ENCODE data around the gene HS3ST1.
"Not testable (repeated sequence)": the region's sequence is repeated elsewhere in the genome, so short reads cannot be mapped to it uniquely, and the experiment has no call there.

HS3ST1 gene

DNA sequence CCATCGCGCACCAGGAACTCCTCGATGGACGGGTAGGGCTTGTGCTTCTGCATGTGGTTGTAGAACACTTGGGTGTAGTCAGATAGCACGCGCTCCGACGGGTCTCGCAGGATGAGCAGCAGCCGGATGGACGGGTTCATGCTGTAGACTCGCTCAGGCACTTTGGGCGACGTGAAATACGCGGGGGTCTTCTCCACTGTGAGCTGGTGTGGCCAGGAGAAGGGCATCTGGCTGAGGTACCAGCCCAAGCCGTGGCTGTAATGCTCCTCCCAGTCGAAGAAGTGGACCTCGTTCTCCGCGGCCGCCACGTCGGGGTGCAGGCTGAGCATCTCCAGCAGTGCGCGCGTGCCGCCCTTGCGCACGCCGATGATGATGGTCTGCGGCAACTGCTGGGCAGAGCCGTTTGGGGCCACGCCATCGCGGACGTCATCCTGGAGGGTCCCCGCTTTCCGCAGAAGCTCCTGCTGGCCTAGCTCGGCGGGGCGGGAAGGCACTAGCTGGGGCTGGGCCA, 29.2 kb downstream of the HS3ST1 start:
- no peak for DNase-seq (ENCODE audit: low spot score)

DNA sequence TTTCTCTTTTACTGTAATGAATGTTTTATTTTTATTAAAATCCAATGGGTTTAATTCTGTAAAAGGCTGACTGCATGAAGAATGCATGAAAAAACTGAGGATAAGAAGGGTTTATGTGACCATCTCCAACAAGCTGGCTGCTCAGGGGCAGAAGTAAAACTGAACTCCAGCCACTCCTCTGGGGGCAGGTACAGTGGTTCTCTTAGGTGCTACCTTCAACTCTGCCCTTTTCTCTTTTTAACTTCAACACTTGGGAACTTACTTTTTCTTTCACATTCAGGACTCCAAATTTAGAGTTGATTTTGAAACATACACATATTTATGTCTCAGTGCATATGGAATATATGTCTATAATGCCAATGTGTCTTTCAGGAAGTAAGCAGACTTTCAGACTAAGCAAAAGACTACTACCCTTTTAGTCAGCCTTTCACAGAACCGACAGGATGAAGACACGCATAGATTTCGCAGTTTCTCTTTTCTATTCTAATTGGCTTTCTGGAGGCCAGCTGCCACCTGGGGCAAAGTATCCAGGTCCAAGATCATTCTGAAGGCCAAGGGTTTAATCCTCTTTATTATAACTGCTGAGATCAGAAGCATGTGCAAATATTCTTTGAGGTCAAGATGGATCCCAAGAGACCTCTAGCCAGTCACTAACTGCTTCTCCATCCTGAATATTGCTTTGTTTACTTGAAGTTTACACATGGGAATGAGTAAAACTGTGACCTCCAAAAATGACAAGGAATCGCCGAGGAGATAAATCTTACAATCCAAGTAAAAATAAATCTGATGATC, 30.7 kb downstream of the HS3ST1 start:
- DNase-seq (ENCODE audit: low spot score), result no peak

DNA sequence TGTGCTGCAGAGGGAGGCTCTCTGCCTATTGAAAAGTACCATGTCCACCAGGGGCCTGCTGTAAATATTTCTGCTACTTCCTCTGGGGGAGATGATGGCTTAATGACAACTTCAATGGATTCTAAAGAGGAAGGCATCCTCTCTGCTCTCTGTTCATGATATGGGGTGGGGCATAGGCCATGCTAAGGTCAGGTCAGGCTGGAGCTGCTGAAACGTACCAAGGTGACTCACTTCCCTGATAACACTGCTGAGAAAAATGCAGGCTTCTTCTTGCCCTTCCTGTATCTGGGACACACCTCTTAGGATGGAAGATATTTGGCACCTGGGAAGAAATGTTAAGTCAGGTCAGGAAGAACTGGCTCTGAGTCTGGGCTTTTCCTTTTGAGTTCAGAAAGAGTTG, 31.5 kb downstream of the HS3ST1 start:
- no peak for DNase-seq (ENCODE audit: low spot score)

DNA sequence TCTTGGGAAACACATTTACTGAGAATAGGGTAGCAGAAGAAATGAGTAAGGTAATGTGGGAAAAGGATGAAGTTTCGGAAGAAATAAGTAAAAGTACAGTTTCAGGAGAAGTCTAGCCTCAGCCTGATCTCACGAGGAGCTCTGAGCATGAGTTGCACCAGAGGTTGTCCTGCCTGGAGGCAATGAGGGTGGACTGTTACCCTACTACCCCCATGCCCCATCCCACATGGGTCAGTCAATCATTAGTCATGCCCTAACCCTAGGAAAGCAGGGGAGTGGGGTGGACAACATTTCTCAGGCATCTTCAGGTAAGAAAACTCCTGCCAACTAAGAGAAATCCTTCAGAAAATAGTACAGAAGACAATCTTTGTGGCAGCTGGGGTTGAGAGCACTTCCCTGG, 35.1 kb downstream of the HS3ST1 start:
- no peak for DNase-seq (ENCODE audit: low spot score)

DNA sequence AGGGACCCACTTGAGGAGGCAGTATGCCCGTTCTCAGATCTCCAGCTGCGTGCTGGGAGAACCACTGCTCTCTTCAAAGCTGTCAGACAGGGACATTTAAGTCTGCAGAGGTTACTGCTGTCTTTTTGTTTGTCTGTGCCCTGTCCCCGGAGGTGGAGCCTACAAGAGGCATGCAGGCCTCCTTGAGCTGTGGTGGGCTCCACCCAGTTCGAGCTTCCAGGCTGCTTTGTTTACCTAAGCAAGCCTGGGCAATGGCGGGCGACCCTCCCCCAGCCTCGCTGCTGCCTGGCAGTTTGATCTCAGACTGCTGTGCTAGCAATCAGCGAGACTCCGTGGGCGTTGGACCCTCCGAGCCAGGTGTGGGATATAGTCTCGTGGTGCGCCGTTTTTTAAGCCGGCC, 44.6 kb downstream of the HS3ST1 start:
- DNase-seq (ENCODE audit: low spot score), result not testable (repeated sequence)

DNA sequence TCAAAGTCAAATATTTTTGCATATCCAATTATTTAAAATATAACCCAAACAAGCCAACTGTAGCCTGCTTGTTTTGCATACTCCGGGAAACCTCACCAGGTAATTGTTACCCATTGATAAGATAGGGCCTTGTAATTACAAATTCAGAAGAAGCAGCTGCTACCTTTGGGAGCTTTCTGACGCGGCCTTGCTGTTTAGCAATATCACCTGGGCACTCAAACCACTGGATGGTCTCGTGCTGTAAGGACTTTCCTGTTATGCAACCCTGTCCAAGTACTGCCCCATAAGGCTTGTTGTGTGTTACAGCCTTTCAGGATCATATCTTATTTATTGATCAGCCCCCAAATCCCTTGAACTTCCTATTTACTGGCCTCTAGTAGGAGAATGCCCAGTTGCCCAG, 52.1 kb downstream of the HS3ST1 start:
- no peak for DNase-seq (ENCODE audit: low spot score)

DNA sequence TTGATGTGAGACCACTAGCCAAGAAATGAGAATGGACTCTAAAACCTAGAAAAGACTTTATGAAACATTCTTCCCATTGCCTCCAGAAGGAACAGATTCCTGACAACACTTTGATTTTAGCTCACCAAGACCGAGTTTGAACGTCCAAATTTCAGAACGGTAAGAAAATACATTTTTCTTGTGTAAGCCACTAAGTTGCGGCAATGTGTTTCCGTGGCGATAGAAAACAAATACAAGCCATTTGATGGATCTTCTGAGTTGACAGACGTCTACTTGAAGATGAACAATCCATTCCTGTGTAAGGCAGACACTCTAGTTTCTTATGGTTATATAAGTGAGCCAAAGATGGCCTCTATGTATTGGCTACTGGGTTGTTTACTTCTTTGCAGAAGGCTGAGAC, 52.5 kb downstream of the HS3ST1 start:
- DNase-seq (ENCODE audit: low spot score), result no peak

DNA sequence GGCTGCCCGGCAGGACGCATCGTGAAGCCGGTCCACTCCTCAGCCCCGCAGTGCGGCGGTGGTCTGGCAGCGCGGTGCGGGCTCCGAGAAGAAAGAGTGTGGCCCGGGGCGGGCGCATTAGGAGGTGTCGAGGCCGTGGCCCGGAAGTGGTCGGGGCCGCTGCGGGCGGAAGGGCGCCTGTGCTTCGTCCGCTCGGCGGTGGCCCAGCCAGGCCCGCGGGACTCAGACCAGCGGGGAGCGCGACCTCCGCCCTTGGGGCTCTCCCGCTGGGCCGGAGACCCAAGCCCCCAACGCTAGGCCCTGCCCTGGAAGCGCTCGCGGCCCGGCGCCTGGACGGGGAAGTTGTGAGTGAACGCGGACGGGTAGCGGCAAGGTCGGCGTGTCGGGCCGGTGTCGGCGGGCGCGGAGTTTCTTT, 60.0 kb downstream of the HS3ST1 start:
- DNase-seq (ENCODE audit: low spot score), result no peak

DNA sequence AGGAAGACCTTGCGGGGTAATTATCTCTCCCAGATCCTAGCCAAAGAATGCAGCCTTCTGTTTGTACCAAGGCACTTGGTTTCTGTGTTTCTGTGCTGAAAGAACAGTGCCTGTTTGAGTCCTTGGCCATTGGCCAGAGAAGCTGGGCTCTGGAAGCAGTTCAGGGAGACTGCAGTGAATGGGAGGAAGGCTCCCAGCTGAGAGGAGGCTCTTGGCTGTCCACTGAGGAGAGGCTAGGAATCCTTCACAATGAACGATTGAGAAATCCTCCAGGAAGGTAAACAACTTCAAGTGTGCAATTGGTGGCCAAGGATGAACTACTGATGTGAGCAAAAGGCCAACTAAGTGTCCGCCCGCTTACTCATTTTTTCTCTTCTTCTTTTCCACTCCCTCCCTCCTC, 61.3 kb downstream of the HS3ST1 start:
- DNase-seq (ENCODE audit: low spot score), result no peak

DNA sequence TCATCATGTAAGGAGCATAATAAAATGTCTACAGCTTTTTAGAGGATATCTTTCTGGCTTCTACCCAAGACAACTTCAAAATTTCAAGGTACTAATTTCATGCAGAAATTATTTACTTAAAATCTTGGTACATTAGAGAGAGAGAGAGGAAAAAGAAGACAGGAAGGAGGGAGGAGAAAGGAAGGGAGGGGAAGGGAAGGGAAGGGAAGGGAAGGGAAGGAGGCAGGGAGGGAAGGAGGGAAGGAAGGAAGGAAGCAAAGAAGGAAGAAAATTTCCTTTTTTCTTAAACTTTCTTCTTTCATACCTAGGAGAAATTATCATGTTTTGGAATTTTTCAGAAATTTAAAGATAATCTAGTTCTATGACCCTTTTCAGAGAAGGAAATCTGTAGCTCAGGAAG, 61.8 kb downstream of the HS3ST1 start:
- DNase-seq (ENCODE audit: low spot score), result no peak

DNA sequence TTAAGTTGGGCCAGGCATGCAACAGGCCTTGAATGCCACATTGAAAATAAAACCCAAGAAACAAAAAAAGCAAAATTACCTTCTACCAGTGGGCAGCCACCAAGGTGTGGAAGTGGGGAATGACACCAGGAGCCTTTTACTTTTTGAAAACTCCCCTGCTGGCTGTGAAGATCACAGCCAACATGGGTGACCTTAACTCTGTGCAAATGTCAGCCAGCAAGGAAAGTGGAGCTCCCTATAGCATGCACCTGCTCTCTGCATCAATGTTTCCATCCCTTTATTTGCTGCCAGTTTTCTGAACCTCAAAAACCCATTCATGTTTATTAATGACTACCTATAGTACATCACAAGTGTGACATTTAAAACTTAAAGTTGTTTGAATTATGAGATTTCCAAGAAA, 63.7 kb downstream of the HS3ST1 start:
- DNase-seq (ENCODE audit: low spot score), result no peak

DNA sequence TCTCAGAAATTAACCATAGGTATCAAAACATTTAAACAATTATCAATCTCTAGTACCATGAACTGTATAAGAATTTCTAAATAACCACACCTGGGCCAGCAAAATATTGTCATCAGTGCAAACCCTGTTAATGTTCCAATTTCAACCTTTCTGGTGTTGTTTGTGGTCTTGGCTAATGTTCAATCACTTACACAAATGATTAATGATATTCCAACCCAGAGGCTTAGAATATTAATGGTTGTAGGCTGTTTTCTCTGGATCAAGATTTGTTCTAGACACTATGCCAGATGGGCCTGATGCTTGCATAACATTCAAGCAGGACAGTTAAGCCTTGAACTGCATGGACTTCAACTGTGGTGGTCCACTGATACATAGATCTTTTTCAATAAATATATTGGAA, 69.1 kb downstream of the HS3ST1 start:
- no peak for DNase-seq (ENCODE audit: low spot score)

DNA sequence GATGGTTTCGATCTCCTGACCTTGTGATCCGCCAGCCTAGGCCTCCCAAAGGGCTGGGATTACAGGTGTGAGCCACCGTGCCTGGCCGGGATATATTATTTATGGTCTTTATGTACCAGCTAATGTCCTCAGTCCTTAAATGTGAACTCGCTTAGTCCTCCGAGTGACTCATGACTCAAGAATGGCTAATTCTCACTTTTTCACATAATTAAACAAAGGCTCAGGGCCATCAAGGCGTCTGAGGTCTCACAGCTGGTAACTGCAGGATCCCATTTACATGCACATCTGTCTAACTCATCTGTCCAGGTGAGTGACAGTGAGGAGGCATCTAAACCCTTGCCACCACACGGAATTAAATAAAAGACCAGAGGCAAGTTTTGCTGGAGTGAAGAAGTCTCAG, 73.5 kb downstream of the HS3ST1 start:
- no peak for DNase-seq (ENCODE audit: low spot score)

DNA sequence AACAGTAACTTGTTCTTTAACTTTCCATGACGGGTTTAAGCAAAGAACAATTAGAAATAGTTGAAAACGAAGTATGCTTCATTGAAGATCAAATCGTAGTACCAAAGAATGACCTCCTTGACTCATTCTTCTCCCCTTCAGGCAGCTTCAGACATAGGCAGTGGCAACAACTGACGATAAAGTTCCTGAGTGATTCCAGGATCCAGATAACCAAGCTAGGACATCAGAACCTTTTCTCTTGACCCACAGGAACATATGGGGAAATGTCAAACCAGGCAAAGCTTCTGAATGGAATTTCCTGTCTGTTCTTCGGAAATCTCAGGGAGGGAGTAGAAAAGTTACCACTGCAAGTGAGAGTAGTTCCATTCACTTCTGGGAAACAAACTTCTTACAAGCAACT, 74.2 kb downstream of the HS3ST1 start:
- DNase-seq (ENCODE audit: low spot score), result no peak

DNA sequence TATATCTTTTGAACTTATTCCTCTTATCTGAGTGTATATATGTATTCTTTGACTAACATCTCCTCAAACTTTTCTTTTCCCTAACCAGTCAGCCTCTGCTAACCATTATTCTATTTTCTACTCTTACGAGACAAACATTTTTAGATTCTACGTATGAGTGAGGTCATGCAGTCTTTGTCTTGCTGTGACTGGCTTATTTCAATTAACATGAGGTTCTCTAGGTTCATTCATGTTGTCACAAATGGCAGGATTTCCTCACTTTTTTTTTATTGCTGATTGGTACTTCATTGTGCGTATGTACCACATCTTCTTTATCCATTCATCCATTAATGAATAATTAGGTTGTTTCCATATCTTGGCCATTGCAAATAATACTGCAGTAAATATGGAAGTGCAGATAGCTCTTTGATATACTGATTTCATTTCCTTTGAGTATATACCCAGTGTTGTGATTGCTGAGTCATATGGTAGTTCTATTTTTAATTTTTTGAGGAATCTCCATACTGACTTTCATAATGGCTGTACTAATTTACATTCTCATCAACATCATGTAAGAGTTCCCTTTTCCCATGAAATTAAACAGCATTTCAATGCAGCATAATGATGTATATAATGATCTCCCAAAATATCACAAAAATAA, 80.1 kb downstream of the HS3ST1 start:
- no peak for DNase-seq (ENCODE audit: low spot score)

DNA sequence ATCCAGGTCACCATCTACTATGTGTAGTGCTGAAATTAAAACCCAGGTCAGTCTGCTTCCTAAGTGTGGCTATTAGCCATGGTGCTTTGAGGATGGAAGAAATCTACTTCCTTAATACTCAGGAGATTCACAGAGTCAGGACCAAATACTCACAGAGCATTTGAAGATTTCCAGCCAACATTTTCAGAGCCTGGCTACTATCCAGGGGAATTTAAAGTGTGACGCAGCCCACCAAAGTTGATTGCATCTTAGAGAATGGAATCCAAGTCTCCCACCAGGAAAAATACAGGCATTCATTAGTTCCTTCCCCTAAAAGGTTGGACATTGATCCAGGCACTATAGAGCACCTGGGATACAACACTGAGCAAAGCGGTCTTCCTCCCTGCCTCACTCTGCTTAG, 83.8 kb downstream of the HS3ST1 start:
- DNase-seq (ENCODE audit: low spot score), result no peak

DNA sequence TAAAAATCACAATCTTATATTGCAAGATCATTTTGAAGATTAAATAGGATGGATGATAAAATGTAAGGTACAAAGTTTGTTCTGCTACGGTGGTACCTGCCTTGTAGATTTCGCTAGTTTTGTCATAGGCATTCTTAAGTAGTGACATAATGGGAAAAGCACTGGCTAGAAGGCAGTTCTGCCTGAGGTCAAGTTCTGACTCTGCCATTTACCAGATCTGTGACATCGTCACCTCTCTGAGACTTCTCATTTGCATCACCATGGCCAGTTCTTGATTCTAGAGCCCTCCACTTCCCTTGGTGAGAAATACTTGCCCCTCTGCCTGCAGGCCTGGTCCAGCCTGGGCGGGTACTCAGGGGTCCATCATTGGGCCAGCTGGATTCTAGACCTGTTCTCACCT, 85.2 kb downstream of the HS3ST1 start:
- DNase-seq (ENCODE audit: low spot score), result no peak
